ENCODE results near the gene PRKD3.

PRKD3 gene

DNA sequence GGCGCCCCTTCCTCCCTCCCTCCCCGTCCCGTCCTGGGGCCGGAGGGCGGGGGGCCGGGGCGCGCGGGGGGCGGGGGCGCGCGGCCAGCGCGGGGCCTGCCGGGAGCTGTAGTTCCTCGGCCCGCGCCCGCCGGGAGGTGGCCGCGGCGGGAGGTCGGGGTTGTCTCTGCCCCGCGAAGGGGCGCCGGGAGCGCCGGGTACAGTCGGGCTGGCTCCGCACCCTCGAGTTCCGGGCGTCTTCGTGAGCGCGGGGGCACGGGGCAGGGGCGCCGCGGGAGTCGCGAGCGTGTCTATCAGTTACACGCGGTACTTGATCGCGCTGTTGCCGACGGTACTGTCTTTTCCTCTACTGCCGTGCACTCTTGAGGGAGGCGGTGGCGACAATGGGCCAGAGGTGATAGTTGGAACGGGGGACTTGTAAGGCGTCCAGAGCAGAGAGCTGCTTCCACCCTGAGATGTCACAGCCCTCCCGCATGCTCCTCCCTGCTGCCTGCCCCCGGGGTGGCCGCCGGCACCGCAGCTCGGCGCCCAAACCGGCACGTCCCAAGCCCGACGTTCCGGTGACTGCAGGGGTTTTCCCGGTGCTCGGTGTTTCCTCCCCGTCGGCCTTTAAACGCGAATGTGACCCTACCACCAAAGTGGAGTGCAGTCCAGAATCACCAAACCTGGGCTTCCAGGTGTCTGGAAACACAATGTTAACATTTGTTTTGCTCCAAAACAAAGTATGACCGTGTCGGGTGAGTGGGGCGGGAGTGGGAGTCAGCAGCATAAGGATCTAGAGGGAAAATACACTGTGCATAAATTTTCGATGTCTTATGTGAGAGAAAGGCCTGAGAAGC, at the start of gene PRKD3:
PRKD3 (minus strand) TSS at position 48 of the 839 bp plus-strand sequence. CDS start 8,309 bp downstream, outside the sequence.
- peak; percentile 38 for DNase-seq

DNA sequence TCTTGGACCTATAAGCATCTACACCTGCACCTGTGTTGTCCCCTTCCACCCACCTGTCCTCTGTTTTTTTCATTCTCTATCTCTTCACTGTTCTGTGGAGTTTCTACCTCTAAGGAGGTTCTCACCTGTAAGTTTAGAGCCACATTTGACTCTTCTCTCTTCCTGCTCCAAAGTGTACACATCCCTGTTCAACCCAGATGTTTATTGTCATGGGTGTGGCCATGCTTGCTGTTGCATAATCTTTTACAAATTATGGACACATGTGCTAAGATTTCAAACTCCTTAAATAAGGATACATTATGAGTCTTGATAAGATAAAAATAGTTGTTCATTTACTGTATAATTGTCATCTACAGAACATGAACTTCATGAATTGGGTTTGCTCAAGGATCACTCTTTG, 47.4 kb upstream of the PRKD3 start:
- DNase-seq = no peak

DNA sequence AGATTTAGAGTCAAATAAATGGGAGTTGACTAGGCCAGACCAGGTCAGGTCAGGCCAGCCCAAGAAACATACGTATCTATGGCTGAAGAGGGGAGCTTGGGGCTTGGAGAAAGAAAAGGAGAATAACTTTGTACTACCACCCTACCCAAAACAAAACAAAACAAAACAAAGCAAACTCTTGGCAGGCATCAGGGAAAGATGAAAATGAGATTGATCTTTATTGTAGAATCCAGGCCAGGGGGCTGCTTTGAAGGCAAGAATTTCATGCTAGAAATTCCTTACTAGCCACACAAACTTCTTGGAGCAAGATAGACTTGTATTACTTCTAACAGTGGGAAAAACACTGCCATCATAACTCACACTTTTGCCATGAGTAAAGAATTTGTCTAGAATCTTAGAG, 46.0 kb upstream of the PRKD3 start:
- DNase-seq = no peak

DNA sequence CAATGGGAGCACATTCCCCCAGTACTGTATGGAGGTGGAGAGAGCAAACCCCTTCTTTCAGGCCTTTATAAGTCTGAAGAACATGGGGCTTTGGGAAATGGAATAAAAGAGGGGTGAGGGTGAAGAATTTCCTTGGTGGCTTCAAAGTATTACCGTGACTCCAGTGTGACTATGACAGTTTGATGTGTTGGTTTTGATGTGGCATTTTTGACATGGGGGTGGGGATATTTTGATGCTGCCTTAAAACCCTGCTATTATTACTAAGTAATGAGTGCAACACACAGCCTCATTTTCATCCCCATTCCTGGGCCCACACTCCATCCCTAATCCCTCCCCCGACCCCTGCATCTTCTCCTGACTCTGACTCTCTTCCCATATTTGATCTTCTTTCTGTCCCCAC, 43.4 kb upstream of the PRKD3 start:
- DNase-seq = no peak

DNA sequence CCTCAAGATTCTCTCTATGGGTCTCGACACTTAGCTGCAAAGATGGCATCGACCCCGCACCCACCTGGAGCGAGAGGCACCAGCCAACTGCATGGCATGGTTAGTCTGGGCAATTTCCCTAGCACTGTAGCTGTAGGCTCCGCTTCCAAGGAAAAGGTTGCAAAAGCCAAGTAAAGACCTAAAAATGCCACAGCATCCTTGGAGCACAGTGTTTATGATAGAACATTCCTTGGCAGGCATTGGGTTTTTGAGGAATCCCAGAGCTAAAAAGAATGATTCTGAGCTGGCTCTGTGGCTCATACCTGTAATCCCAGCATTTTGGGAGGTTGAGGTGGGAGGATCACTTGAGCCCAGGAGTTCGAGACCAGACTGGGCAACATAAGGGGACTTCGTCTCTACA, 42.7 kb upstream of the PRKD3 start:
- DNase-seq = no peak

DNA sequence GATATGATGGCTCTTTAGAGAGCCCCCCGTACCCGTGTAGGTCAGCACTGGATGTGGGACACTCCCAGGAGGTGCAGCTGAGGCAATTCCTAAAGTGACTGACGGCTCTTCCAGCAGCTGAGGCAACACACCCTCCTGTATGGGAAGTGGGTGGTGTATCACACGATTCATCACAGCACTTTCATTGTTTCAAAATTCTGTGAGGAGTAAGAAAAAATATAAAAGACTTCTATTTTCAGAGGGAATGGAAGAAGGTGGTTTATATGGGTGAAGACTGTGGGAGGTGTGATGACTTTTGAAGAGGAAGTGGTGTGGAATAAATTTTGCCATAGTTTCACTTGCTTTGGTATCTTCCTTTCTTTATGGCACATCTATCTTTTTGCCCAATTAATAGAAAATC, 42.1 kb upstream of the PRKD3 start:
- DNase-seq = no peak

DNA sequence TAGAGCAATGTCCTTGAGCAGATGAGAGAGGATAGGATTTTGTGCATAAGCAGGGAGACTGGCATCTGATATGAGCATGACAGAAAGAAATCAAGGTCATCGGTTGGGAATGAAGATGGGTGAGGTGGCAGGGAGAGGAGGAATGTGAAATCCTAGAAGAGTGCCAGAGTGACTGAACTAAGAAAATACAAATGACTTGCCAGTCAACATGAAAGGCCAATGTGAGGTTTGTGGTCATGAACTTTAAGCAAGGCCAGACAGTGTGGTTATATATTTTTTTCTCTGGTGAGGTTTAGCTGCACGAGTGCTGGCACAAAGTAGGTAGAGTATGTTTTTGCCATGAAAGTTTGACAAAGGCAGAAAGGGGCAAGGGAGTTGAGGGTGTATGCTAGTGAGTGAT, 41.0 kb upstream of the PRKD3 start:
- DNase-seq = no peak

DNA sequence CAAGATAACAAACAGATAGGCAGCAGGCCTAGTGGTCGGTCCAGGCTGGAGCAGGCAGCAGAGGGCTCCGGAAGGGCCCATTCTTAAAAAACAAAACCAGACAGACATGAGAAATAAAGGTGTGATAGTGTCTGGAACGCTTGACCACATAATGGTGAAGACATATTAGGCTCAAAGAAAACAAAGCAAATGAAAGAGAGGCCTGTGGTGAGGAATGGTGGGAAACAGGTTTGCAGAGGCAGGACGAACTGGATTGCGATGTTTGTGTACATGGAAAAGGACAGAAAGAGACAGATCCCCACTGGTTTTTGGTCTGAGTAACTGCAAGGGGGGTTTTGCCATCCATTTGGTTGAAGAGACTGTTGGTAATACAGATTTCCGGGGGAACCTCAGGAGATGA, 39.7 kb upstream of the PRKD3 start:
- DNase-seq = no peak

DNA sequence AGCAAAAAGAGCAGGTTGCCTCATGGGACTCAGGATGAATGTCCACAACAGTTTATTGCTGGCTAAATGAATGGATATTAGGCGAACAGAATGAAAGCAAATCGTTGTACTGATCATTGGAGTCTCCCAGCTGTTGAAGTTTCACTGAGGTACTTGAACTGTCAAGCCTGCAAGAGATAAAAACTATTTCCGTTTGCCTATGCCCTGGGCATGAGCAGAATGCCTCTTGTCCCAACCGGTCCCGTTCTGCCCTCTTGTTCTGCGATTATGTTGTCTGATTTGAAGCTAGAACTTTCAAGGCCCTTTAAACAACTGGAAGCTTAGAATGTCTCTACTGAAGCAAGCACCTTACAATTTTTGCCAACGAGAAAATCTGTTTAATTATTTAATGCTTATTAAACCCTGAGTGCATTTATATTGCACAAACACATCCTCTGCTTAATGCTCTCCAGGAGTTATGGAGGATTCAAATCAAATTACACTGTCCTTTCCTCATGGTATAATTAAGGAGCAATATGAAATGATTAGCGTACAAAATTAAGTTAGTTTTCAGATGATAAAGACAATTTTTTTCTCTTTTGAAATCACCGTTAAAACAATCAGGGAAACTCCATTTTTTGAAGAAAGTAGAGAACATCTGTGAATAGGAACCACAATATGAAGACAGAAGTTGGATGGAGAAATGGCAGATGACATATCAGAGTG, 37.5 kb upstream of the PRKD3 start:
- DNase-seq = no peak

DNA sequence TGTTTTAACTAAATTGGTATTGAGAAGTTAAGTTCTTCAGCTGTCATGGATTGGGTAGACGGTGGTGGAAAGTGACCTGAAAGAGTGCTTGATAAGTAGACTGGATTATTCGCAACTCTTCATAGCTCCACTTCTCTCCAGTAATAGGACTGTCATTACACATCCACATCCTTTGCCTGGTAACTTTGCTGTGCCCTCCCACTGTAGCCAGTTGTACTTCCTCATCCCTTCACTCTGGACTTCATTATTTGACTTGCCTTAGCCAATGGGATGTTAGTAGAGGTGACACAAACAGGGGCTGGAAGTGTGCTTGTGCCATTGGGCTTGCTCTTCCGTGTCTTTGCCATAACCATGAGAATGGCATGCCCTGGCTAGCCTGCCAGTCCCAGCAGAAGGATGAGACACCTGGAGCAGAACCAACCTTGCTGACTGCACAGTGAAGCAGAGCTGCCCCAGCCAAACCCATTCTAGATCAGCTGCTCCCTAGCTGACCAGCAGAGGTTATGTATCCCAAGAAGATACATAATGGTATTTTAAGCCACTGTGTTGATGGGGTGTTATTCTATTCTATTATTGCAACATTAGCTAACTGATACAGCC, 36.7 kb upstream of the PRKD3 start:
- DNase-seq = no peak

DNA sequence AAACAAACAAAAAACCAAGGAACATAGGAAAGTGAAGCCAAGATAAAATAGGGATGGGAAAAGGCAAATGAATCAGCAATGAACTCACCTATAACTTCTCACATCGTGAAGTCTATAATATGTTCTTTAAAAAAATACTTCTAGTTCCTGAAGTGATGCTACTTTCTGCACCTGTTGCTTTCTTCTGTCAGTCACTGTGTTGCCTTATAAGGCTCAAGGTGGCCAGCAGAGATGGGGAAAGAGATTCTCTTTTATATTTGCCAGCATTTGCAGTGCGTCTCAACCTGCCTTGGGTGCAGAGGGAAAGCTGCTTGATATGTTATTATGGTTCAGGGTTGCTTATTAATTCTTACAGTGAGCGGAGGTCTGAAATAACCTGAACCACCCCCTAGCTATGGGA, 33.8 kb upstream of the PRKD3 start:
- no peak for DNase-seq

DNA sequence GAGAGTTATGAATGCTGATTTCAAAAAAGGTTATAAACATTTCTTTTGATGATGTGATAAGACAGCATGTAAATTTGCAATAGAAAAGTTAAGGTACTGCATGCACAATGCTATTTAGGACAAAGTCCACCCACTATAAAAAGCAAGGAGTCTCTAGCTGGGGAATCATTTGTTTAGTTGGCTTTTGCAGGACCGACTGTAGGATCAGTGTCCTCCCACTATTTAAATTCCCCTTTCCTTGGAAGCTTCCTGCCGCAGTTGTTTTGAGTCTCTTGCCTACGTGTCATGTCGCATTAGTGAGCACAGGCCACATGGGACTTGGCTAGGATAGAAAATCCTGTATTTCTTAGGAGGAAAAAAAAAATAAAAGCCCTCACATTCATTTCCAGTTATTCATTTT, 32.9 kb upstream of the PRKD3 start:
- peak; percentile 4 for DNase-seq

DNA sequence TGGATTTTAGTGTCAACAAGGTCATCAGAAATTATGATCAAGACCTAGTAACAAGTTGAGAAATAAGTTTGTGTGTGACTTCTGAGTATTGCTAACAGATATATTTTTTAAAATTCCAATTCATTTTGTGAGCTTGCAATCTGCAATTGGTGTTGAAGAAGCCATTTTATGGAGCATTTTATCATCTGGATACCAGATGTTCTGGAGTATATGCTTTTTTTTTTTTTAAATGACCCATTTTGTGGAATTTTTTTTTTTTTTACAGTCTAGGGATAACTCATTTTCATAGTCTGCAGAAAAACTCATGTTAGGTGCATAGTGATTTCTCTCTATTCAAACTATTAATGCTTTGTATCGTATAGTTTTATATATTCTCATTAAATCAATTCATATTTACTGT, 32.4 kb upstream of the PRKD3 start:
- DNase-seq = no peak

DNA sequence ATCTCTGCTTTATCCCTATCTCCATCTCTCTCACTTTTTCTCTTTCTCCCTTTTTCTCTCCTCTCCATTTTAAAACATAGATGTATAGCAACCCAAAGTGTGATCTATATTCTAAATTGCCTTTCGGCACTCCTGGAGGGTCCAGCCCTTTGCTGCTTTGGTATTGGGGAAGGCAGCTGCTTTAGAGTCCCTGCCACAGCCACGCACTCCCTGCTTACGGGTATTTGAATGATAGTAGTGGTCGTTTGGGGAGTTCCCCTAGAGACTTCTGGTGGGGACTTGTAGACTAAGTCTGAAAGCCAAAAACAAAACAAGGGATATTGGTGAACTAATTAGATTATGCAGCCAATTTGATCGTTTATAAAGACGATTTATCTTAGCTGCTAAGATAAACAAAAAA, 31.7 kb upstream of the PRKD3 start:
- DNase-seq = no peak

DNA sequence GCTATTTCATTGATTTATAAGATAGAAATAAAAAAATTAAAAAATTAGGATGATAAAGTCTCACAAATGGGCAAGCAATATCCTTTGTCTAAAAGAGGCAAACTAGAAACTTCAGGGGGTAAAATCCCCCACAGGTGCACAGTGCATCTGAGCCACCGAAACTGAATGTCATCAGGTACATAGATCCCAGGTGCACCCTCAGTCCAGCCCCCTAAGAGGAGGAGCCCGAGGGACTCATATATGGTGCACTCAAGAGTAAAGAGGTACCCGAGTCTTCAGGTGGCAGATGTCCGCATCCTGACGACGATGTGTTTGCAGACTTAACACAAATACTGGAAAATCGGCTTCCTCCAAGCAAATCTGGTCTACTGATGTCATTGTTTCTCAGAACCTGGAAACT, 31.1 kb upstream of the PRKD3 start:
- DNase-seq = no peak

DNA sequence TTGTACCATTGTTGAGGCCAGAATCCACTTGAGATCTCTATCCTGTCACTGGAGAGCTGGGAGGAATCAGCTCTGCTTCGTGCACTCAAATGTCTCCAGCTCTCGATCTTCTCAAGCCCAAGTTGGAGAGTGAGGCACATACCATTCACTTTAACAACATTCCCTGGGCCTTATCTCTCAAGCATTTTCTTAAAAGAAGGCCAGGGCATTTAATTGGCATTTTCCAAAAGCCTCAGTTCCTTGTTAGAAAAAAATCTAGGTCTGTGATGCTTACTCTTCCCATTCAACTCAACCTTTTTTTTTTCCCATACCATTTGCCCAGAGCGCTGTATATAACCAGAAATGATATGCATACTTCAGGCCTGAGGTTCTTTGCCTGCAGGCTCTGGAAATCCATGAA, 29.9 kb upstream of the PRKD3 start:
- DNase-seq = no peak

DNA sequence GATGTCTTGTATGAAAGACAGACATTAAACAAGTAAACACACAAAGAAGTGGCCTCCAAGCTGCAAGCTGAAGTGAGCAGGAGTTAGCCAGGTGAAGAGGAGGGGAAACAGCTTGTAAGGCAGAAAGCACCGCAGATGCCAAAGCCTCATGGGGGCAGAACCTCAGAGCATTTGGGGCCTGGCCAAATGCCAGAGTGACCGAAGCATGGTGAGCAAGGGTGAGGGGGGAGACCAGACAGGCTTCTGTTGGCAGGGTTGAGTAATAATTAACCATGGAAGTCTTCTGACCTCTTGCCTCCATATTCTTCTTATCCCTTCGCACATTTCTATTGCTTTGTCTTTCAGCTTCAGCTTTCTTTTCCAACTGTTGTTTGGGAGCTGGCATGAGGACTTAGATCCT, 25.4 kb upstream of the PRKD3 start:
- DNase-seq = no peak

DNA sequence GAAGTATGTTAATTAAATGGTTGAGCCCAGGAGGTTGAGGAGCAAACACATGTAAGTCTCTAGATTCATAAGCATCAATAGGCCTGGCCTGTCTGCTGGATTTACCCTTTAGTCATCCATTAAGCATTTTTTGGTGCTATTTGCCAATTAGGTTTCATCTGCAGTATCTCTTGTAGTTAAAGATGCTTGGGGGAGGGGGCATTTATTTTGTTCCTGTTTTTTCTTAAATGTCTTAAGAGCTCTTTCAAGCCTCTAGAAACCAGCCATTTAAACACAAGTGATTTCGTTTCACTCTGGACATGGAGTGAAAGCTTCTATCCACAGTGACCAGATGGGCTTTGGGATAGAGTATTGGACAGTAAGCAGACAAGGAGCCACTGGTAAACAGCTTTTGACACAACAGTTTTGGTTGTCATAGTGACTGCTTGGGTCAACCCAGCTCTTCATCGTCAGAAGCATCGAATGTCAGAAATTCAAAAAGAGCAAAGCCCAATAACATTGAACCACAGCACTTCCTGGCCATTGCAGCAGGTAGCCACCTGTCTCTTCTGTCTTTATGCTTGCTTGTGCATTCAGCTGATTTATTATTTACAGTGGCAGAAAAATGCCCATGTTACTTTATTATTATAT, 24.7 kb upstream of the PRKD3 start:
- DNase-seq = no peak

DNA sequence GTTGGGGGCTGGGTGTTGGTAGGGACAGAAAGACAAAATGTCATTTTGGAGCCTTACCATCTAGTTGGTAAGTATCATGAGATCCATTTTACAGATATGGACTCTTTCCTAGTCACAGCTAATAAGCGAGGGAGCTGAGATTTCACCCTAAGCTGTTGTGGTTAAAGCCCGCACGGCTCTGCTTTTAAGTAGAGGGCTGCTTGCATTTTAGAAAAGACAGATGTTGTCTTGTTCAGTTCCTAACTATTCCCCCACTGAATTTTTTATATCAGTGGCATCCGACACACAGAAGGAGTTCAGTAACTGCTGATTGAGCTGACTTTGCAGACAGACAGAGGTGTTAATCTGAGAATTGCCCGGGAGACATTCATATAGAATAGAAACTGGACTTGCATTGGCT, 23.5 kb upstream of the PRKD3 start:
- no peak for DNase-seq

DNA sequence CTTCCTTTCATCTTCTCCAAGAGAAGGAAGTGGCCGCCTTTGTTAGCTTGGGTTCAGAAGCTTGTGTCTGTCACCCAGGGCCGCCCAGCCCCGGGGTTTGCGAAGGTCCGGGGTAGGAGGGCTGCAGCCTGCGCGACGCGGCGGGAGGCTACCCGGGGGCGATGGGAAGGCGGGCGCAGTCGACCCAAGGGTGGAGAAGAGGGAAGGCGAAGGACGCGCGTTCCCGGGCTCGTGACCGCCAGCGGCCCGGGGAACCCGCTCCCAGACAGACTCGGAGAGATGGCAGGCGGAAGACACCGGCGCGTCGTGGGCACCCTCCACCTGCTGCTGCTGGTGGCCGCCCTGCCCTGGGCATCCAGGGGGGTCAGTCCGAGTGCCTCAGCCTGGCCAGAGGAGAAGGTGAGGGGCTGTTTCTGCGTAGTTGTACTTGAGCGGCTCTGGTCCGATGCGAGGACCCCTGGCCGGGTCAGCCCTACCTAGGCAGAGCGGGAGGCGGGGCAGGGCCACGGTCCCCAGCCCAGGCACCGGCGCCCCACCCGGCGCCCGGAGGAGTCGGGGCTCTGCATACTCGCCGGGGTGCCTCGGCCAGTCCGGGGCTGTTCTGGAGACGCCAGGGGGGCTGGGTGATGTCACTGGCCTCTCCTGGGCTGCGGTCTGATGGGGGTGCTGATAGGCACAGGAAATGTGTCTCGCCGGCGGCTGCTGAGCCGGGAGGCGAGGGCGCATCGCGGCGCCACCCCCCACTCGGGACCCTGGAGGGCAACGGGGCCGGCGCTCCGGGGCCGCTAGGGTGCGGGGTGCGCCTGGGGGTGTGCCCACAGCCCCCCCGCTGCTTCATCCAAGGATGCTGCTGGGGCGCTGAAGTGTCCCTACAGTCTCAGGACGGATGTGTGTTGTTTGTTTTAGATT, 20.1 kb upstream of the PRKD3 start, which contains the start of gene QPCT:
QPCT (plus strand) TSS at position 178 of the 909 bp plus-strand sequence; CDS start at position 280, 102 bp downstream.
- peak; percentile 29 for DNase-seq

DNA sequence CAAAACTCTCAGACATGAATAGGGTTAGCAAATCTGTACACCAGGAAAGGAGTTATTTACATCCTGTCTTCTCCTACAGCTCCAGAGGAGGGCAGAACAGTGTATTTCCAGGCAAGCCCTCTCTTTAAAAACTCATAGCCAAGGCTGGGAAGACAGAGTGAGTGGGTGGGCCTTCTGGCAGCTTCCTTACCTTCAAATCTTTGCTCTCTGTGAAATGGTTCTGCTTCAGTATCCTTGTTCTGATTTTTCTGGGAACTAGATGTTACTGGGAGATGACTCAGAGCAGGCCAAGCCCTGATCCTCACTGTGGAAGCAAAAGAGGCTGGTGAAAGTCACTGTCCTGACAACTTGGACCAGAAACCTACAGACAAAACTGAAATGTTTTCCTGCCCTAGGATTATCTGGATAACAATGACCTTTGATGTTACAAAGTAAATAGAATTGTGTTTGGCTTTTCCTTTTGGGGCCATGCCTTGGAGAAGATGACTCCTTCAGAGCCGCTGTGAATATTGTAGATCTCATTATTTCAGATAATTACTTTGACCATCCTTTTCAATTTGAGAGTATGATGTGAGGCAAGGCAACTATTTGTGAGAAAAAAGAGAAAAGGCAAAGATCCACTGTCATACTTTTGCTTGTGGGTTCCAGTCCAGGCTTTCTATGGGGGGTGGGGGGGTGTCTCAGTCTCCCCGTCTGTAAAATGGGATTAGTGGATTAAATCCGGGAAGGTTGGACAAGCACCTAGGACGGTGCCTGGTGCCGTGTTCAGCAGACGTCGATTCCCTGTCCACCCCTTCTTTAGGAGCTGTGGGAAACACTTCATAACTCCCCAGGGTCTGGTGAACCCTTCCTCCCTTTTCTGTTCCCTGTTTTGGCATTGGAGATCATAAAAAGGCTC, 19.2 kb upstream of the PRKD3 start:
- peak; percentile 11 for DNase-seq
